H9 (cell line): ENCODE results near the gene NDN. TPM values are rescaled to one million over a fixed set of nuclear protein-coding genes. Genes with fewer than 3 reads are reported as not detected.
"Not testable (repeated sequence)": the region's sequence is repeated elsewhere in the genome, so short reads cannot be mapped to it uniquely, and the experiment has no call there.

Experiments used
- DNase-seq: peaks from one replicate; pipeline ENCODE4 v3.0.0-alpha.2; 2017
- H2AFZ ChIP-seq: one replicate; pipeline ENCODE4 v1.6.1; 2013; ENCODE audit warnings: mild to moderate bottlenecking, low read length, control low read depth, moderate library complexity
- H2AK5ac ChIP-seq: 2 replicates; pipeline ENCODE4 v1.6.1; 2013; ENCODE audit warnings: low read length, control low read depth, mixed read lengths; ENCODE audit not compliant: insufficient read length
- H2BK120ac ChIP-seq: one replicate; pipeline ENCODE4 v1.6.1; 2013; ENCODE audit warnings: low read depth, mild to moderate bottlenecking, low read length, control low read depth, inconsistent platforms; ENCODE audit not compliant: poor library complexity, severe bottlenecking
- H2BK12ac ChIP-seq: 2 replicates; pipeline ENCODE4 v1.6.1; 2013; ENCODE audit warnings: low read length, control low read depth, mixed read lengths, low read depth; ENCODE audit not compliant: insufficient read length
- H2BK15ac ChIP-seq: 2 replicates; pipeline ENCODE4 v1.6.1; 2013; ENCODE audit warnings: low read depth, low read length, control low read depth
- H2BK20ac ChIP-seq: one replicate; pipeline ENCODE4 v1.6.1; 2013; ENCODE audit warnings: low read depth, mild to moderate bottlenecking, low read length, control low read depth, inconsistent platforms; ENCODE audit not compliant: poor library complexity, severe bottlenecking
- H2BK5ac ChIP-seq: 2 replicates; pipeline ENCODE4 v1.6.1; 2013; ENCODE audit warnings: low read length, control low read depth, mixed read lengths; ENCODE audit not compliant: insufficient read length
- H3K14ac ChIP-seq: 2 replicates; pipeline ENCODE4 v1.6.1; 2013; ENCODE audit warnings: low read length, control low read depth; ENCODE audit not compliant: insufficient read depth
- H3K18ac ChIP-seq: 2 replicates; pipeline ENCODE4 v1.6.1; 2013; ENCODE audit warnings: low read depth, mild to moderate bottlenecking, mixed read lengths, low read length, control low read depth; ENCODE audit not compliant: insufficient read length
- H3K23ac ChIP-seq: 2 replicates; pipeline ENCODE4 v1.6.1; 2013; ENCODE audit warnings: low read length, control low read depth, mixed read lengths, low read depth; ENCODE audit not compliant: insufficient read length
- H3K23me2 ChIP-seq: 2 replicates; pipeline ENCODE4 v1.6.1; 2013; ENCODE audit warnings: low read depth, mild to moderate bottlenecking, mixed read lengths, low read length, control low read depth; ENCODE audit not compliant: insufficient read length, poor library complexity, severe bottlenecking
- H3K27ac ChIP-seq: 2 replicates; pipeline ENCODE4 v1.5.1; 2013; ENCODE audit warnings: low read length, control low read depth, mixed read lengths, low read depth; ENCODE audit not compliant: insufficient read length
- H3K27me3 ChIP-seq: 2 replicates; pipeline ENCODE4 v1.6.1; 2013; ENCODE audit warnings: low read length, control low read depth, inconsistent platforms; ENCODE audit not compliant: insufficient read depth
- H3K4ac ChIP-seq: 2 replicates; pipeline ENCODE4 v1.6.1; 2013; ENCODE audit warnings: low read depth, mild to moderate bottlenecking, control low read depth, inconsistent platforms, low read length, moderate library complexity
- H3K4me1 ChIP-seq: 2 replicates; pipeline ENCODE4 v1.6.1; 2013; ENCODE audit warnings: low read length, control low read depth, inconsistent platforms; ENCODE audit not compliant: insufficient read depth
- H3K4me2 ChIP-seq: 2 replicates; pipeline ENCODE4 v1.6.1; 2013; ENCODE audit warnings: low read length, control low read depth, mixed read lengths; ENCODE audit not compliant: insufficient read length, insufficient read depth
- H3K56ac ChIP-seq: 2 replicates; pipeline ENCODE4 v1.6.1; 2013; ENCODE audit warnings: low read depth, mild to moderate bottlenecking, mixed read lengths, low read length, control low read depth; ENCODE audit not compliant: insufficient read length
- H3K79me1 ChIP-seq: 2 replicates; pipeline ENCODE4 v1.6.1; 2013; ENCODE audit warnings: low read depth, mild to moderate bottlenecking, moderate library complexity, low read length, control low read depth, inconsistent platforms; ENCODE audit not compliant: insufficient read depth, poor library complexity, severe bottlenecking
- H3K79me2 ChIP-seq: 2 replicates; pipeline ENCODE4 v1.6.1; 2013; ENCODE audit warnings: low read length, control low read depth, inconsistent platforms; ENCODE audit not compliant: insufficient read depth
- H3K9ac ChIP-seq: 2 replicates; pipeline ENCODE4 v1.6.1; 2013; ENCODE audit warnings: low read length, control low read depth, mixed read lengths; ENCODE audit not compliant: insufficient read length; ENCODE audit errors: extremely low read depth
- H3K9me3 ChIP-seq: one replicate; pipeline ENCODE4 v1.6.1; 2013; ENCODE audit warnings: low read depth, low read length, inconsistent platforms; ENCODE audit not compliant: control insufficient read depth
- H3T11ph ChIP-seq: one replicate; pipeline ENCODE4 v1.6.1; 2013; ENCODE audit warnings: mild to moderate bottlenecking, low read length, control low read depth, inconsistent platforms
- H4K20me1 ChIP-seq: one replicate; pipeline ENCODE4 v1.6.1; 2013; ENCODE audit not compliant: control insufficient read depth, insufficient read length, insufficient read depth
- H4K5ac ChIP-seq: 2 replicates; pipeline ENCODE4 v1.6.1; 2013; ENCODE audit warnings: low read depth, mild to moderate bottlenecking, mixed read lengths, low read length, control low read depth; ENCODE audit not compliant: insufficient read length
- H4K8ac ChIP-seq: replicated peaks from 2 replicates; pipeline ENCODE4 v1.6.1; 2013; ENCODE audit warnings: low read length, control low read depth, mixed read lengths, low read depth; ENCODE audit not compliant: insufficient read length
- H4K91ac ChIP-seq: 2 replicates; pipeline ENCODE4 v1.6.1; 2013; ENCODE audit warnings: low read depth, mild to moderate bottlenecking, moderate library complexity, mixed read lengths, low read length, control low read depth; ENCODE audit not compliant: insufficient read length
- H3K27ac Mint-ChIP-seq, 3 experiments: 2 replicates in 2 of 3; 3 replicates in 1 of 3; pipeline ENCODE4 v1.8.0; 2020 to 2021; ENCODE audit warnings: mixed read lengths in 3 of 3, mild to moderate bottlenecking in 1 of 3, moderate library complexity in 1 of 3
- H3K27me3 Mint-ChIP-seq: 2 replicates; pipeline ENCODE4 v1.8.0; 2021; ENCODE audit warnings: low read depth, mild to moderate bottlenecking, moderate library complexity, mixed read lengths
- H3K36me3 Mint-ChIP-seq, 3 experiments: 2 replicates in 2 of 3; 3 replicates in 1 of 3; pipeline ENCODE4 v1.8.0; 2020 to 2021; ENCODE audit warnings: low read depth in 3 of 3, mixed read lengths in 3 of 3; ENCODE audit not compliant: insufficient read depth in 1 of 3
- H3K4me1 Mint-ChIP-seq, 2 experiments: 2 replicates each; pipeline ENCODE4 v1.8.0; 2020; ENCODE audit warnings: mixed read lengths in 2 of 2
- H3K4me3 Mint-ChIP-seq, 2 experiments: 2 replicates in 1 of 2; 3 replicates in 1 of 2; pipeline ENCODE4 v1.8.0; 2020 to 2021; ENCODE audit warnings: mild to moderate bottlenecking in 2 of 2, mixed read lengths in 2 of 2, moderate library complexity in 1 of 2
- H3K9me3 Mint-ChIP-seq, 2 experiments: 2 replicates in 1 of 2; 3 replicates in 1 of 2; pipeline ENCODE4 v1.8.0; 2020; ENCODE audit warnings: mild to moderate bottlenecking in 2 of 2, mixed read lengths in 2 of 2, moderate library complexity in 1 of 2
- CTCF ChIP-seq: fragments of 200-600 bp; sonication (generic); conservative IDR thresholded peaks from 3 replicates; pipeline ENCODE4 v1.8.0; 2021; ENCODE audit warnings: antibody characterized with exemption, mild to moderate bottlenecking
- WGBS: extraction: QIAGEN DNeasy Blood & Tissue Kit; methylation state at CpG from one replicate; pipeline ENCODE4 v1.1.7; 2013; ENCODE audit warnings: missing lambda C conversion rate, low lambda C conversion rate, mixed read lengths; ENCODE audit not compliant: insufficient read length; ENCODE audit errors: extremely low coverage; 5-methylcytosine and 5-hydroxymethylcytosine counted together
- total RNA-seq: library from RNA; stranded (reverse); gene quantifications from 2 replicates; pipeline ENCODE4 v1.2.1, GENCODE V29; 2021

NDN gene
- total RNA-seq, 1 experiment from 2014 or later = 34.8 TPM

- H3K14ac ChIP-seq = no peak overlapping the region
- no peaks in the 10 kb centered on the region for H4K20me1 ChIP-seq
- H3K79me2 ChIP-seq = no peaks in the 10 kb centered on the region; the same call in 1 of the 2 replicates
- TF ChIP-seq CTCF = no peak
- no peak overlapping the region for H2BK5ac ChIP-seq
- H4K5ac ChIP-seq = no peak overlapping the region
- Mint-ChIP-seq H3K27ac (no peak overlapping the region), H3K36me3 (peaks cover 0 to 2% (median 0%) of the 10 kb centered on the region in 3 experiments; a peak in 2 of 7 replicates), H3K4me1 (no peaks in the 10 kb centered on the region), H3K27me3 (no peaks in the 10 kb centered on the region; the same call in 1 of the 2 replicates), H3K9me3 (peaks cover 50 to 67% of the 10 kb centered on the region in 2 experiments), H3K4me3 (no peak overlapping the region)
- H3K9ac ChIP-seq = no peak overlapping the region
- no peaks in the 10 kb centered on the region for H3K27me3 ChIP-seq
- no peak overlapping the region for H4K91ac ChIP-seq
- no peak overlapping the region for H3K23ac ChIP-seq
- H3K4me2 ChIP-seq = no peak overlapping the region
- no peak overlapping the region for H3K4ac ChIP-seq
- H3K9me3 ChIP-seq = peaks cover 13% of the 10 kb centered on the region
- H2BK12ac ChIP-seq = no peak overlapping the region
- no peak overlapping the region for H2AK5ac ChIP-seq
- H3K27ac ChIP-seq = no peak overlapping the region
- no peaks in the 10 kb centered on the region for H3K79me1 ChIP-seq
- DNase-seq = no peak
- H2BK15ac ChIP-seq = no peak overlapping the region
- no peak overlapping the region for H3K56ac ChIP-seq
- H3K18ac ChIP-seq = no peak overlapping the region
- WGBS = no CpG with 5 or more reads among the region's 4 CpGs
- H3T11ph ChIP-seq = no peak overlapping the region
- no peak overlapping the region for H4K8ac ChIP-seq
- H2BK20ac ChIP-seq = no peak overlapping the region
- H3K23me2 ChIP-seq = no peaks in the 10 kb centered on the region
- no peak overlapping the region for H2BK120ac ChIP-seq
- H2AFZ ChIP-seq = no peak overlapping the region
- no peaks in the 10 kb centered on the region for H3K4me1 ChIP-seq
Observed at GRCh38 chr15:23734862-23735261, 47.8 kb upstream of the NDN start.

GRCh38 chr15:23713874-23714656 lies 27.0 kb upstream of the NDN start:
- WGBS = no CpG with 5 or more reads among the region's 28 CpGs
- not testable (repeated sequence) for H3K27me3 ChIP-seq, H2AFZ ChIP-seq, H2BK15ac ChIP-seq, H4K91ac ChIP-seq, H3K56ac ChIP-seq, H3K23me2 ChIP-seq, H3K4me2 ChIP-seq, H3K27ac ChIP-seq, H3K27me3 Mint-ChIP-seq, H2BK5ac ChIP-seq, H3K18ac ChIP-seq, H2BK120ac ChIP-seq, H3K4me1 Mint-ChIP-seq, H2BK12ac ChIP-seq, H2BK20ac ChIP-seq, H3T11ph ChIP-seq, H4K8ac ChIP-seq, H4K5ac ChIP-seq, H3K9ac ChIP-seq, H3K14ac ChIP-seq, H3K79me1 ChIP-seq, H3K23ac ChIP-seq, H2AK5ac ChIP-seq, H3K4me1 ChIP-seq, H3K4ac ChIP-seq, H3K79me2 ChIP-seq, H4K20me1 ChIP-seq
- peak overlapping the region; percentile 72 to 99 (median 87); a peak in 5 of 7 replicates for H3K27ac Mint-ChIP-seq
- peaks cover 42 to 52% of the 10 kb centered on the region in 2 experiments for H3K9me3 Mint-ChIP-seq
- peak; percentile 34 for DNase-seq
- peaks cover 4 to 25% (median 13%) of the 10 kb centered on the region in 3 experiments; a peak in 5 of 7 replicates for H3K36me3 Mint-ChIP-seq
- peaks cover 18% of the 10 kb centered on the region for H3K9me3 ChIP-seq
- peak overlapping the region; percentile 87 to 88 for H3K4me3 Mint-ChIP-seq
